ENCODE results near the gene NAA35. TPM values are rescaled to one million over a fixed set of nuclear protein-coding genes. Genes with fewer than 3 reads are reported as not detected.

NAA35 gene
- total and polyA plus RNA-seq, 2 of the 8 experiments (the other 6 are each of a cell fraction or from before 2014, with no cell fraction given): 12.9 to 35.2 TPM

DNA sequence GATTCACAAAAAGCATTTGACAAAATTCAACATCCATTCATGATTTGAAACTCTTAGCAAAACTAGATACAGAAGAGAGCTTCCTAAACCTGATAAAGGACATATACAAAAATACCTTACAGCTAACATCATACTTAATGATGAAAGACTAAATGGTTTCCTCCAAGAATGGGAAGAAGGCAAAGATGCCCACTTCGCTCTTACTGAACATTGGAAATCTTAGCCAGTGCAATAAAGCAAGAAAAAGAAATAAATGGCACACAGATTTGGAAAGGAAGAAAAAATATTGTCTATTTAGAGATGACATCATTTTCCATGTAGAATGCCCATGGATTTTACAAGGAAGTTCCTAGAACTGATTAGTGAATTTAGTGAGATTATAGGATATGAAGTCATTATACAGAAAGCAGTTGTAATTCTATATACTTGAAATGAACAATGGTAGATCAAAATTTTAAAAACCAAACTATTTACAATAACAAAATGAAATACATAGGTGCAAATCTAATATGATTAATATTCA, 64.4 kb downstream of the NAA35 start (continued):
- TF ChIP-seq, protein P1, sequence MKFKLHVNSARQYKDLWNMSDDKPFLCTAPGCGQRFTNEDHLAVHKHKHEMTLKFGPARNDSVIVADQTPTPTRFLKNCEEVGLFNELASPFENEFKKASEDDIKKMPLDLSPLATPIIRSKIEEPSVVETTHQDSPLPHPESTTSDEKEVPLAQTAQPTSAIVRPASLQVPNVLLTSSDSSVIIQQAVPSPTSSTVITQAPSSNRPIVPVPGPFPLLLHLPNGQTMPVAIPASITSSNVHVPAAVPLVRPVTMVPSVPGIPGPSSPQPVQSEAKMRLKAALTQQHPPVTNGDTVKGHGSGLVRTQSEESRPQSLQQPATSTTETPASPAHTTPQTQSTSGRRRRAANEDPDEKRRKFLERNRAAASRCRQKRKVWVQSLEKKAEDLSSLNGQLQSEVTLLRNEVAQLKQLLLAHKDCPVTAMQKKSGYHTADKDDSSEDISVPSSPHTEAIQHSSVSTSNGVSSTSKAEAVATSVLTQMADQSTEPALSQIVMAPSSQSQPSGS (IDR thresholded peaks at IDR 0.05; ENCODE audit: low read length): no peak
